ENCODE data around the gene SDHA. TPM values are rescaled to one million over a fixed set of nuclear protein-coding genes. Genes with fewer than 3 reads are reported as not detected.

SDHA gene
- total RNA-seq, 1 donor from 2014 or later = 154 TPM

Other genes starting within 250 kb of the SDHA start
- gene PLEKHG4B, start 126.2 kb upstream of the SDHA start, total RNA-seq = not detected in 2 replicates
- gene LRRC14B, start 26.8 kb upstream of the SDHA start, total RNA-seq = not detected in 2 replicates
- gene CCDC127, start 167 bp upstream of the SDHA start, total RNA-seq = 6.5 and 7.3 TPM in 2 replicates
- gene PDCD6, start 53.3 kb downstream of the SDHA start, total RNA-seq = 109 TPM in 2 replicates
- gene AHRR, start 103.4 kb downstream of the SDHA start, total RNA-seq = 33.3 and 34.9 TPM in 2 replicates
- gene EXOC3, start 224.9 kb downstream of the SDHA start, total RNA-seq = 62.3 and 66.4 TPM in 2 replicates

Measured in activated T-helper 2 cell treated with anti-CD3 and anti-CD28 coated beads, Interferon-gamma antibody, Interleukin-2, Interleukin-4, amounts not matched to agents 10 μg/mL and 5 μg/mL and 100 μg/mL, durations not matched to agents 14 hours and 24 hours and 36 hours (primary cell).